HG03457 (cell line): ENCODE data around the gene CLASP1.
"Not testable (repeated sequence)": the region's sequence is repeated elsewhere in the genome, so short reads cannot be mapped to it uniquely, and the experiment has no call there.

Experiments used
- ATAC-seq: cut with Tn5 transposase; IDR thresholded peaks from one replicate; pipeline ENCODE4 v1.9.1; 2021; ENCODE audit warnings: moderate number of reproducible peaks; ENCODE audit not compliant: unreplicated experiment

Gene CLASP1

GRCh38 chr2:121359716-121360565 lies 289.3 kb downstream of the CLASP1 start:
- ATAC-seq, result no peak

GRCh38 chr2:121359170-121359569 lies 290.1 kb downstream of the CLASP1 start:
- no peak for ATAC-seq

- ATAC-seq, result no peak
Observed at GRCh38 chr2:121358291-121358690, 291.0 kb downstream of the CLASP1 start.

- ATAC-seq, result no peak
Observed at GRCh38 chr2:121356058-121356640, 293.1 kb downstream of the CLASP1 start.

- ATAC-seq, result no peak
Observed at GRCh38 chr2:121355488-121355887, 293.8 kb downstream of the CLASP1 start.

GRCh38 chr2:121351521-121352318 lies 297.5 kb downstream of the CLASP1 start:
- ATAC-seq, result no peak

- no peak for ATAC-seq
Observed at GRCh38 chr2:121350890-121351289, 298.4 kb downstream of the CLASP1 start.

- no peak for ATAC-seq
Observed at GRCh38 chr2:121350402-121350775, 298.9 kb downstream of the CLASP1 start.

GRCh38 chr2:121349721-121350401 lies 299.4 kb downstream of the CLASP1 start:
- no peak for ATAC-seq

- ATAC-seq, result no peak
Observed at GRCh38 chr2:121348128-121348740, 301.0 kb downstream of the CLASP1 start.

- no peak for ATAC-seq
Observed at GRCh38 chr2:121346859-121347258, 302.4 kb downstream of the CLASP1 start.

- ATAC-seq, result no peak
Observed at GRCh38 chr2:121346407-121346806, 302.9 kb downstream of the CLASP1 start.

- no peak for ATAC-seq
Observed at GRCh38 chr2:121345887-121346286, 303.4 kb downstream of the CLASP1 start.

- no peak for ATAC-seq
Observed at GRCh38 chr2:121345101-121345500, 304.2 kb downstream of the CLASP1 start.

- not testable (repeated sequence) for ATAC-seq
Observed at GRCh38 chr2:121343828-121344399, 305.3 kb downstream of the CLASP1 start.

- ATAC-seq, result no peak
Observed at GRCh38 chr2:121343191-121343590, 306.1 kb downstream of the CLASP1 start.

- no peak for ATAC-seq
Observed at GRCh38 chr2:121342751-121343150, 306.5 kb downstream of the CLASP1 start.

- ATAC-seq, result no peak
Observed at GRCh38 chr2:121340926-121341325, 308.3 kb downstream of the CLASP1 start.

GRCh38 chr2:121338281-121338680 lies 311.0 kb downstream of the CLASP1 start:
- ATAC-seq, result no peak

GRCh38 chr2:121336528-121337294 lies 312.6 kb downstream of the CLASP1 start:
- no peak for ATAC-seq
